GM06990 (cell line): Measurements from ENCODE around the gene PRSS56.
"Not testable (repeated sequence)": the region's sequence is repeated elsewhere in the genome, so short reads cannot be mapped to it uniquely, and the experiment has no call there.

Experiments
- DNase-seq: peaks from one replicate; pipeline ENCODE4 v3.0.0-alpha.2; 2011; ENCODE audit not compliant: insufficient read length; ENCODE audit errors: extremely low read depth
- H3K27me3 ChIP-seq: replicated peaks from 2 replicates; pipeline ENCODE4 v1.6.0; 2011; ENCODE audit warnings: low read length; ENCODE audit not compliant: control insufficient read depth, insufficient read depth
- H3K36me3 ChIP-seq: 2 replicates; pipeline ENCODE4 v1.5.1; 2011; ENCODE audit warnings: low read length; ENCODE audit not compliant: control insufficient read depth, insufficient read depth
- H3K4me3 ChIP-seq: replicated peaks from 2 replicates; pipeline ENCODE4 v1.5.1; 2011; ENCODE audit warnings: low read depth, mild to moderate bottlenecking, control low read depth, low read length
- CTCF ChIP-seq: IDR thresholded peaks from 2 replicates; pipeline ENCODE4 v1.5.1; 2011; ENCODE audit warnings: low read length, control low read depth, mild to moderate bottlenecking, inconsistent platforms; ENCODE audit not compliant: insufficient read depth, poor library complexity, severe bottlenecking

The PRSS56 gene

GRCh38 chr2:232569541-232569940 lies 49.4 kb downstream of the PRSS56 start:
- H3K4me3 ChIP-seq, result no peak overlapping the region
- DNase-seq, result no peak
- H3K36me3 ChIP-seq, result peaks cover 38% of the 10 kb centered on the region
- TF ChIP-seq CTCF, result no peak
- no peaks in the 10 kb centered on the region for H3K27me3 ChIP-seq

- not testable (repeated sequence) for DNase-seq, H3K27me3 ChIP-seq, H3K4me3 ChIP-seq
- peaks cover 39% of the 10 kb centered on the region for H3K36me3 ChIP-seq
Observed at GRCh38 chr2:232570481-232570880, 50.3 kb downstream of the PRSS56 start.

- no peak for DNase-seq
- H3K36me3 ChIP-seq, result peaks cover 39% of the 10 kb centered on the region
- no peak for TF ChIP-seq CTCF
- H3K4me3 ChIP-seq, result no peak overlapping the region
- no peaks in the 10 kb centered on the region for H3K27me3 ChIP-seq
Observed at GRCh38 chr2:232571026-232571474, 50.9 kb downstream of the PRSS56 start.

GRCh38 chr2:232573042-232573441 lies 52.9 kb downstream of the PRSS56 start:
- peaks cover 38% of the 10 kb centered on the region for H3K36me3 ChIP-seq
- no peak for DNase-seq
- no peak for TF ChIP-seq CTCF
- no peaks in the 10 kb centered on the region for H3K27me3 ChIP-seq
- H3K4me3 ChIP-seq, result no peak overlapping the region

- Histone ChIP-seq H3K4me3 (no peak overlapping the region), H3K36me3 (peaks cover 35% of the 10 kb centered on the region), H3K27me3 (no peaks in the 10 kb centered on the region)
- DNase-seq, result no peak
- no peak for TF ChIP-seq CTCF
Observed at GRCh38 chr2:232573771-232574435, 53.7 kb downstream of the PRSS56 start.

GRCh38 chr2:232574674-232575403 lies 54.7 kb downstream of the PRSS56 start:
- TF ChIP-seq CTCF, result no peak
- H3K36me3 ChIP-seq, result peaks cover 28% of the 10 kb centered on the region

More at GRCh38 chr2:232574674-232575403, 54.7 kb downstream of the PRSS56 start:
- Histone ChIP-seq H3K27me3 (no peaks in the 10 kb centered on the region), H3K4me3 (no peak overlapping the region)
- no peak for DNase-seq
